CD14-positive monocyte (primary cell): Measurements from ENCODE around the gene GRM4. TPM values are rescaled to one million over a fixed set of nuclear protein-coding genes. Genes with fewer than 3 reads are reported as not detected.

Experiments
- DNase-seq, 3 donors: peaks; one replicate each; pipeline ENCODE4 v3.0.0-alpha.2; 2011 to 2022
- H2AFZ ChIP-seq: 2 replicates; pipeline ENCODE4 v1.6.0; 2012; ENCODE audit warnings: mild to moderate bottlenecking, low read depth, low read length, inconsistent platforms; ENCODE audit not compliant: insufficient read depth, poor library complexity, severe bottlenecking
- H3K27ac ChIP-seq, 2 donors: 1 replicate in 1 of 2; 2 replicates in 1 of 2; pipeline ENCODE4 v1.5.1; 2012 to 2013; ENCODE audit warnings: low read length in 2 of 2, control low read depth in 1 of 2, inconsistent platforms in 1 of 2, low read depth in 1 of 2, mild to moderate bottlenecking in 1 of 2
- H3K27me3 ChIP-seq, 2 donors: one replicate each; pipeline versions ENCODE4 v1.6.0 to v1.6.1; 2011 to 2013; ENCODE audit warnings: low read length in 2 of 2; ENCODE audit not compliant: control insufficient read depth in 2 of 2, insufficient read depth in 2 of 2
- H3K36me3 ChIP-seq, 2 donors: replicated peaks in 1 of 2; 1 replicate in 1 of 2; 2 replicates in 1 of 2; pipeline versions ENCODE4 v1.5.1 to v1.6.1; 2012 to 2013; ENCODE audit warnings: low read length in 2 of 2, control low read depth in 1 of 2, inconsistent platforms in 1 of 2, mild to moderate bottlenecking in 1 of 2; ENCODE audit not compliant: insufficient read depth in 2 of 2, control insufficient read depth in 1 of 2
- H3K4me1 ChIP-seq, 2 donors: 1 replicate in 1 of 2; 2 replicates in 1 of 2; pipeline versions ENCODE4 v1.5.1 to v1.6.1; 2012 to 2013; ENCODE audit warnings: low read length in 2 of 2, control low read depth in 1 of 2, inconsistent platforms in 1 of 2, mild to moderate bottlenecking in 1 of 2, moderate library complexity in 1 of 2; ENCODE audit not compliant: insufficient read depth in 2 of 2, control insufficient read depth in 1 of 2
- H3K4me2 ChIP-seq: replicated peaks from 2 replicates; pipeline ENCODE3; 2012; ENCODE audit warnings: low read length, moderate library complexity, mild to moderate bottlenecking; ENCODE audit not compliant: poor library complexity, severe bottlenecking; ENCODE audit errors: extremely low read depth
- H3K4me3 ChIP-seq, 3 experiments: fragments of 200-600 bp in 1 of 3; sonication (generic) in 1 of 3; replicated peaks in 1 of 3; 1 replicate in 2 of 3; 2 replicates in 1 of 3; pipeline ENCODE4 v1.5.1; 2011 to 2013; ENCODE audit warnings: low read length in 3 of 3, mild to moderate bottlenecking in 3 of 3, control low read depth in 2 of 3, low read depth in 2 of 3, inconsistent platforms in 1 of 3, moderate library complexity in 1 of 3
- H3K79me2 ChIP-seq: 2 replicates; pipeline ENCODE4 v1.6.0; 2012; ENCODE audit warnings: mild to moderate bottlenecking, control low read depth, inconsistent platforms, low read length, moderate library complexity; ENCODE audit not compliant: insufficient read depth
- H3K9ac ChIP-seq: 2 replicates; pipeline ENCODE4 v1.6.0; 2017; ENCODE audit warnings: low read length, mild to moderate bottlenecking; ENCODE audit not compliant: insufficient read depth, poor library complexity, severe bottlenecking
- H3K9me3 ChIP-seq, 2 donors: replicated peaks in 1 of 2; 1 replicate in 1 of 2; 2 replicates in 1 of 2; pipeline versions ENCODE4 v1.5.1 to v1.6.1; 2012 to 2013; ENCODE audit warnings: low read length in 2 of 2, control low read depth in 1 of 2; ENCODE audit not compliant: control insufficient read depth in 1 of 2, insufficient read depth in 1 of 2
- H4K20me1 ChIP-seq: 2 replicates; pipeline ENCODE4 v1.6.0; 2012; ENCODE audit warnings: mild to moderate bottlenecking, low read length, control low read depth, moderate library complexity; ENCODE audit not compliant: insufficient read depth
- H3K27ac Mint-ChIP-seq, 7 donors: one replicate each; pipeline ENCODE4 v1.8.0; 2020; ENCODE audit warnings: mild to moderate bottlenecking in 7 of 7, mixed read lengths in 7 of 7, moderate library complexity in 6 of 7, inconsistent platforms in 2 of 7
- H3K27me3 Mint-ChIP-seq, 3 donors: one replicate each; pipeline ENCODE4 v1.8.0; 2021 to 2022; ENCODE audit warnings: low read depth in 3 of 3, mild to moderate bottlenecking in 3 of 3, mixed read lengths in 3 of 3, moderate library complexity in 3 of 3, inconsistent platforms in 1 of 3
- H3K36me3 Mint-ChIP-seq, 2 donors: one replicate each; pipeline ENCODE4 v1.8.0; 2020; ENCODE audit warnings: mixed read lengths in 2 of 2, inconsistent platforms in 1 of 2, mild to moderate bottlenecking in 1 of 2
- H3K4me1 Mint-ChIP-seq: one replicate; pipeline ENCODE4 v1.8.0; 2020; ENCODE audit warnings: mild to moderate bottlenecking, mixed read lengths
- H3K4me3 Mint-ChIP-seq, 2 donors: one replicate each; pipeline ENCODE4 v1.8.0; 2020; ENCODE audit warnings: mild to moderate bottlenecking in 2 of 2, mixed read lengths in 2 of 2, moderate library complexity in 1 of 2
- H3K9me3 Mint-ChIP-seq, 7 donors: one replicate each; pipeline ENCODE4 v1.8.0; 2020 to 2022; ENCODE audit warnings: mixed read lengths in 7 of 7, mild to moderate bottlenecking in 6 of 7, moderate library complexity in 6 of 7, inconsistent platforms in 2 of 7
- CTCF ChIP-seq: fragments of 200-600 bp; IDR thresholded peaks from one replicate; pipeline ENCODE4 v1.8.0; 2022; ENCODE audit warnings: antibody characterized with exemption, mild to moderate bottlenecking
- WGBS: methylation state at CpG from one replicate; pipeline ENCODE4 v1.1.5; 2013; ENCODE audit warnings: missing lambda C conversion rate; ENCODE audit not compliant: insufficient coverage; 5-methylcytosine and 5-hydroxymethylcytosine counted together
- intact Hi-C, 2 donors: fragments of 100-400 bp; cut with micrococcal nuclease; formaldehyde crosslinking; loops; one replicate each; pipeline versions ENCODE4 v1.15.0 to v1.15.1; 2023
- polyA plus RNA-seq, 3 donors: library from polyadenylated mRNA; depleted of rRNA in 1 of 3; unstranded in 2 of 3; stranded (reverse) in 1 of 3; fragments of 300-500 nt in 2 of 3; fragments of >200 nt in 1 of 3; fragmentation: Illumina TruSeq in 2 of 3; gene quantifications; 1 replicate in 2 of 3; 2 replicates in 1 of 3; pipeline ENCODE4 v1.2.3, GENCODE V29; 2012 to 2021

GRM4 gene
- polyA plus RNA-seq, 3 donors = not detected

DNA sequence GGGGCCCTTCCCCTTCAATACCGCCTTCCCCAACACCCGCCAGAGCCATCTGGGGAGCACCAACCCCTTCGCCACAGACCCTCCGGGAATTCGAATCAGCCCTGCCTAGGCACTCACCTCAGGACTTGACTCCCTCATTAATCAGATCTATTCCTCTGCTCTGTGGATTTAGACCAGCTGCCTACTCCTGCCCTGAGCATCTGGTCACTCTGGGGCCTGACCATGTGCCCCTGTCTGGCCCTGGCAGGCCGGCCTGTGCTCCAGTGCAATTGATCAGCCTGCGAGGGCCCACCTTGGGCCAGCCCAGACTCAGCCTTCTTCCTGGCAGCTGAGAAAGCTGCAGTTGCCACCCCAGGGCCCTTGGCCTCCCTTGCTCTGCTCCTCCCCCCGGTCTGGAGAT is 46.0 kb downstream of the GRM4 start:
- Histone ChIP-seq H3K9me3 (no peaks in the 10 kb centered on the region), H3K4me1 (no peaks in the 10 kb centered on the region), H3K36me3 (no peaks in the 10 kb centered on the region), H3K79me2 (no peaks in the 10 kb centered on the region), H3K9ac (no peak overlapping the region), H3K4me3 (no peak overlapping the region), H2AFZ (no peak overlapping the region), H4K20me1 (no peaks in the 10 kb centered on the region), H3K4me2 (no peak overlapping the region), H3K27me3 (no peaks in the 10 kb centered on the region), H3K27ac (no peak overlapping the region)
- no peaks in the 10 kb centered on the region for H3K36me3 Mint-ChIP-seq
- TF ChIP-seq CTCF = no peak
- DNase-seq = no peak
- 96% methylated on average over 7 of the region's 8 CpGs for WGBS
- H3K27ac Mint-ChIP-seq = no peak overlapping the region
- no peaks in the 10 kb centered on the region for H3K9me3 Mint-ChIP-seq
- no peak overlapping the region for H3K4me3 Mint-ChIP-seq
- H3K4me1 Mint-ChIP-seq = no peaks in the 10 kb centered on the region
- H3K27me3 Mint-ChIP-seq = peaks cover 12 to 24% (median 13%) of the 10 kb centered on the region in 3 donors
- intact Hi-C loops = no loop called here

DNA sequence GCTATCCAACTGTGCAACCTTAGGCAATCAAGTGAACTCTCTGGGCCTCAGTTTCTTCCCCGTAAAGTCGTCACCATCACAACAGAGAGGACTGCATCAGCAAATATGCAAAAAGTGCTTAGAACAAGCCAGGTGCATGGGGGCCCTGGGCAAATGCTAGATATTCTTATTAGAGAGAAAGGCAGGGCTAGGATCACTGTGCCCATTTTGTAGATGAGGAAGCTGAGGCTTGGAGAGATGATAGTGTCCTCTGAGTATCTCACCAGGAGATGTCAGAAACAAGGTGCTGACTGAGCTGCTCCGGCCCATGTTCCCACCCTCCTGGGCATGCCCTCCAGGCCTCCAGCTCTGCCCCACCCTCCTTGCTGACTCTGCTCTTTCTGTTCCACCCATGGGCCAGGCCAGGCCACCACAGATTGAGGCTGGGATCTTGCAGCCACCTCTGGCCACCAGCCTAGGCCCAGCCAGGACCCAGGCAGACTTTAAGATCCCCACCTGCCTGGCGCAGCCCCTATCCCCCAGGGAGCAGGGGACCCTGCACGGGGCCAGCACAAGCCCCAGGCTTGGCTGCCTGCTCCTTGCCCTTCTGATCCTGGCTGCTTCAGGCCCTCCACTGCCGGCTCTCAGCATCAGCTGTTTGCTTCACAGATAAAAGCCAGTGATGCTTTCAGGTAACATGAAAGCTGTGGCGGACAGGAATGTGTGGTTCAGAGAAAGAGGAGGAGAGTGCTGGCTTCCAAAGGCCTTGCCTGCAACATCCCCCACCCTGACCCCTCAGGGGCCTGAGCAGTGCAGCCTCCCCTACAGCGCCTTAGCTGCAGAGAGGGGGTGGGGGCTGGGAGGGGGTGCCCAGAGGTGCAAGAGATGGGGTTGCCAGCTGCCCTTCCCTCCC is 47.6 kb downstream of the GRM4 start:
- Mint-ChIP-seq H3K4me1 (no peaks in the 10 kb centered on the region), H3K36me3 (no peaks in the 10 kb centered on the region), H3K27me3 (peaks cover 16 to 24% (median 21%) of the 10 kb centered on the region in 3 donors), H3K9me3 (peaks cover 0 to 5% (median 2%) of the 10 kb centered on the region in 7 donors), H3K27ac (no peak overlapping the region), H3K4me3 (no peak overlapping the region)
- intact Hi-C loops = no loop called here
- H2AFZ ChIP-seq = no peak overlapping the region
- 91% methylated on average over 5 of the region's 8 CpGs for WGBS
- TF ChIP-seq CTCF = no peak
- DNase-seq = no peak
- H3K27ac ChIP-seq = no peak overlapping the region
- H3K36me3 ChIP-seq = no peaks in the 10 kb centered on the region
- H3K9me3 ChIP-seq = no peaks in the 10 kb centered on the region
- no peaks in the 10 kb centered on the region for H3K79me2 ChIP-seq
- no peaks in the 10 kb centered on the region for H3K4me1 ChIP-seq
- H4K20me1 ChIP-seq = no peaks in the 10 kb centered on the region
- H3K27me3 ChIP-seq = peaks cover 0 to 3% of the 10 kb centered on the region in 2 donors
- no peak overlapping the region for H3K4me3 ChIP-seq
- H3K4me2 ChIP-seq = no peak overlapping the region
- no peak overlapping the region for H3K9ac ChIP-seq
